NCI-H526 (cell line): ENCODE results near the gene LYPD8.

Source experiments
- DNase-seq, 2 experiments: peaks; one replicate each; lab custom pipeline; 2025; lab: John Stamatoyannopoulos, UW

The LYPD8 gene

GRCh38 chr1:248757784-248758195 is 2.2 kb upstream of the LYPD8 start:
- no peak for DNase-seq

DNA sequence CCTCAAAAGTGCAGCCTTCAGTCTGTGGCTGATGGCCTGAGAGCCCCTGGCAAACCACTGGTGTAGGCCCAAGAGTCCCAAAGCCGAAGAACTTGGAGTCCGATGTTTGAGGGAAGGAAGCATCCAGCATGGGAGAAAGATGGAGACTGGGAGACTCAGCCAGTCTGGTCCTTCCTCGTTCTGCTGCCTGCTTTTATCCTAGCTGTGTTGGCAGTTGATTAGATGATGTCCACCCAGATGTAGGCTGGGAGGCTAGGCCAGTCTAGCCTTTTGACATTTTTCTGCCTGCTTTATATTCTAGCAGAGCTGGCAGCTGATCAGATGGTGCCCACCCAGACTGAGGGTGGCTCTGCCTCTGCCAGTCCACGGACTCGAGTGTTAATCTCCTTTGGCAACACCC is 1.1 kb upstream of the LYPD8 start:
- no peak for DNase-seq

- DNase-seq, result no peak
Observed at GRCh38 chr1:248756151-248756550, 592 bp upstream of the LYPD8 start.

GRCh38 chr1:248753708-248754280 is 1.8 kb downstream of the LYPD8 start:
- DNase-seq, result no peak

DNA sequence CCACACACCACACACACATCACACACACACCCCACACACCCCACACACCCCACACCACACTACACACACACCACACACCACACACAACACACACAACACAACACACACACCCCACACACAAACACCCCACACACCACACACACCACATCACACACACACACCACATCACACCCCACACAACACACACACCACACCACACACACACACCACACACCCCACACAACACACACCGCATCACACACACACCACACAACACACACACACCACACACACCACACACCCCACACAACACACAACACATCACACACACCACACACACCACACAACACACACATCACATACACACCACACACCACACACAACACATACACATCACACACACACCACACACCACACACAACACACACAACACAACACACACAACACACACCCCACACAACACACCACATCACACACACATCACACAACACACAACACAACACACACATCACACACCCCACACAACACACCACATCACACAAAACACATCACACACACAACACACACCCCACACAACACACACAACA is 2.4 kb downstream of the LYPD8 start:
- no peak for DNase-seq

GRCh38 chr1:248752161-248753028 is 3.2 kb downstream of the LYPD8 start:
- DNase-seq, result peak in 1 of 2 experiments; percentile 13

DNA sequence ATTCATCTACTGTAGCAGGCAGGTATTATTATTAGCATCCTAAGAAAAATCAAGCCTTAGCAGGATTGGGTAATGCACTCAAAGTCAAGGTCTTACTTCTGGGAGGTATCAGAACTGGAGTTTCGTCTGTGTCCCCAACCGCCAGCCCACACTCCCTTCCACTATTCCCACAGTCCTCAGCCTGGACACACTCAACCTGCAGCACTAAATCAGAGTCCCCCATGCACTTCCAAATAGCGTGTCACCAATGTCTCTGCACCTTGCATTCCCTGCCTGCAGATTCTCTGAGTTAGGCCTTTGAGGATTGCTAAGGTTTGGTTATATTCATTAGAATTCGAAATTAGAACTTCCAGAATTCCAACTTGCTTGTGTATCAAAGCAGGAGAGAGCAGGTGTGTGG is 3.9 kb downstream of the LYPD8 start:
- DNase-seq, result no peak

GRCh38 chr1:248751142-248751541 is 4.4 kb downstream of the LYPD8 start:
- no peak for DNase-seq

DNA sequence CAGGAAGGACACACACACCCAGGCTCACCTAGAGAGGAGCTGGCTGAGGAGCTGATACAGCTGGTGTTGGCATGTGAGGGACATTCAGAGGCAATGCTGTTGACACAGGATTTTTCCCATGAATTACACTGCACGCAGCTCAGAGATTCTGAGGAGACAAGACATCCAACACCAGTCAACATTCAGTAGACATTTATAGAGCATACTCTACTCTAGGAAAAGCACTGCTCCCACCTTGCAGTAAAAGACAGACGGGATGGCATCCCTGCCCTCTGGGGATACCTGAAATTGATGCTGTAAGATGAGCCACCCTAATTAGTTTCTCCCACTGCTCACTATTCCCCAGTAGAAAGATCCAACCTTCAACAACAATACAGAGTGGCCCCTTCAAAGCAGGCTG is 5.1 kb downstream of the LYPD8 start:
- no peak for DNase-seq

- DNase-seq, result peak in 1 of 2 experiments; percentile 5
Observed at GRCh38 chr1:248748211-248748610, 7.3 kb downstream of the LYPD8 start.

GRCh38 chr1:248740876-248741275 is 14.7 kb downstream of the LYPD8 start:
- DNase-seq, result no peak

GRCh38 chr1:248739572-248740205 is 15.9 kb downstream of the LYPD8 start:
- no peak for DNase-seq

GRCh38 chr1:248737457-248737856 is 18.1 kb downstream of the LYPD8 start:
- DNase-seq, result no peak

- no peak for DNase-seq
Observed at GRCh38 chr1:248736977-248737376, 18.6 kb downstream of the LYPD8 start.

DNA sequence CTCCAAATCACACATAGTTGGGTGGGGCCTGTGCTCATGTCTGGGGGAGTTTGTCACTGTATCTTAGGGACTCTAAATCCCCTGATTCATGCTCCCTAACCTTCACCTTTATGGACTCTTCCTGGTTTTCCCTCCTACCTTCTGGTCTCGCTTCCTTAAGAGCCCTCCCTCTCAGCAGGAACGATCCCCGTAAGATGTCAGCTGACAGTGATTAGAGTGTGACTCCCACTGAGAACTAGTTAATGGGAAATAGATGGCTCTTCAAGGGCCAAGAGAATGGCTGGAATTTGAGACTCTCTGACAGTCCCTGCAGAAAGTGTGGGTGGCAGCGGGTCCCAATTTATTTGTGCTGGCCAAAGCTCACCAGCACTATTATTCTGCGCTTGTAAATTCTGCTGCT is 22.0 kb downstream of the LYPD8 start:
- DNase-seq, result no peak

DNA sequence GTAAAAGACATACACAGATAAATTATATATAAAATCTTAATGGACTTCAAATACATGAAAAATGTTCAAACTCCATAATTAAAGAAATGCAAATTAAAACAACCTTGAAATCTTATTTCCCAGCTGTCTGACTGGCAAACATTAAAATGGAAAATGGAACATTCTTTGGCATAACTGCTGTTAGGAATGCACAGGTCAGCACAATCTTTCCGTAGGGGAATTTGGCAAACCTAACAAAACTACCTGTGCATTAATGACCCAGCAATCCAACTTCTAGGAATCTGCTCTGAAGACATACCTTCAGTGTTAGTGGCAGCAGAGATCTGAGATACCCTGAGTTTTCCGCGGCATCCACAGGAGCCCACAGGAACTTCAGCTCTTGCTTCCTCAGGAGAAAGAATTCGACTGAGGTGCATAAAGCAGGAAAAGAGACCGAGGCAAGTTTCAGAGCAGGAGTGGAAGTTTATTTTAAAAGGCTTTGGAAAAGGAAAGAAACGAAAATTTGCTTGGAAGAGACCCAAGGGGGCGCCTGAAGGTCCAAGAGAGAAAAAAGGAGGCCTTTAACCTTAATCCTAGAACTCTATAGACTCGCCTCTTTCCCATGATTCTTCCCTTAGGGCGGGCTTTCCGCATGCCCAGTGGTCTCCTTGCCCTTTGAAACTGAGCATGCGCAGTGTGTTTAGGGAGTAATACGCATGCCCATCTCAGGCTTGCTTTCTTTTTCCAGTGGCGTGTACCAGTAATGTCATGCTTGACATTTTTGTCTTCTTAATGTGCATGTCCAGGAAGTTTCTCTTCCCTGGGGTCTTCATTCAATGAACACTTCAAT is 24.8 kb downstream of the LYPD8 start:
- DNase-seq, result no peak

- no peak for DNase-seq
Observed at GRCh38 chr1:248714248-248714647, 41.3 kb downstream of the LYPD8 start.

GRCh38 chr1:248710305-248710900 is 45.2 kb downstream of the LYPD8 start:
- DNase-seq, result no peak

GRCh38 chr1:248704606-248705005 is 51.0 kb downstream of the LYPD8 start:
- no peak for DNase-seq

- no peak for DNase-seq
Observed at GRCh38 chr1:248703674-248704073, 51.9 kb downstream of the LYPD8 start.

DNA sequence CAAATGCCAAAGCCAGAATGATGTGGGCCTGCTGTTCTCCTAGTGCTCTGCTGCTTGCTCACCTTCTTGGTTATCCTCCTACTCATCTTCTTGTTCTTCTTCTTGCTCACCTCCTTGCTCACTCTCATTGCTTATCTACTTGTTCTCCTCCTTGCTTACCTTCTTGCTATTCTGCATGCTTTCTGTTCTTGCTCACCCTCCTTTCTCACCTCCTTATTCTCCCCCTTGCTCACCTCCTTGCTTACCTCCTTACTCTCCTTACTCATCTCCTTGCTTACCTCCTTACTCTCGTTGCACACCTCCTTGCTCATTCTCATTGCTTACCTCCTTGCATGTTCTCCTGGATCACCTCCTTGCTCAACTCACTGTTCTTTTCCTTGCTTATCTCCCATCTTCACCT is 52.8 kb downstream of the LYPD8 start, which contains the start of gene OR14I1:
Gene OR14I1, minus strand, starts transcription at position 53 of the 400 bp plus-strand sequence.
- DNase-seq, result no peak
